B cell (primary cell): ENCODE results near the gene HOATZ. TPM values are rescaled to one million over a fixed set of nuclear protein-coding genes. Genes with fewer than 3 reads are reported as not detected.

Experiments used
- ATAC-seq: fragments of 200-7000 bp; cut with Tn5 transposase; one replicate; pipeline ENCODE4 v1.10.0; 2021; ENCODE audit warnings: low read depth, mild to moderate bottlenecking, moderate number of reproducible peaks, moderate library complexity
- CTCF ChIA-PET: fragments of 350-600 bp; sonication (Branson Sonifier 250); formaldehyde crosslinking; loops from one replicate; lab custom pipeline; 2021; ENCODE audit warnings: antibody characterized with exemption, inconsistent platforms; lab: Charles Lee
- POLR2A ChIA-PET: fragments of 350-600 bp; sonication (Branson Sonifier 250); formaldehyde crosslinking; loops from one replicate; lab custom pipeline; 2021; ENCODE audit warnings: antibody characterized with exemption; lab: Charles Lee
- DNase-seq: peaks from one replicate; pipeline ENCODE4 v3.0.0; 2013
- H2AFZ ChIP-seq: 2 replicates; pipeline ENCODE4 v1.6.1; 2012; ENCODE audit warnings: mild to moderate bottlenecking, low read depth, low read length; ENCODE audit not compliant: insufficient read depth, poor library complexity, severe bottlenecking
- H3K27ac ChIP-seq, 2 donors: 1 replicate in 1 of 2; 2 replicates in 1 of 2; pipeline ENCODE4 v1.5.1; 2012 to 2013; ENCODE audit warnings: low read length in 2 of 2, mild to moderate bottlenecking in 2 of 2, moderate library complexity in 1 of 2
- H3K27me3 ChIP-seq, 4 experiments: fragments of 200-600 bp in 1 of 4; sonication (generic) in 1 of 4; replicated peaks in 1 of 4; 1 replicate in 2 of 4; 2 replicates in 2 of 4; pipeline versions ENCODE4 v1.6.1 to v1.7.0; 2013 to 2016; ENCODE audit warnings: low read length in 3 of 4, mild to moderate bottlenecking in 2 of 4, mixed read lengths in 1 of 4, moderate library complexity in 1 of 4; ENCODE audit not compliant: insufficient read depth in 4 of 4, control insufficient read depth in 3 of 4; ENCODE audit errors: control extremely low read depth in 1 of 4
- H3K36me3 ChIP-seq, 2 experiments: replicated peaks in 1 of 2; 1 replicate in 1 of 2; 2 replicates in 1 of 2; pipeline versions ENCODE4 v1.6.1 to v1.7.1; 2013; ENCODE audit warnings: low read length in 1 of 2; ENCODE audit not compliant: insufficient read depth in 2 of 2, control insufficient read depth in 1 of 2; ENCODE audit errors: control extremely low read depth in 1 of 2, extremely low read depth in 1 of 2
- H3K4me1 ChIP-seq, 2 donors: fragments of 200-600 bp in 1 of 2; sonication (generic) in 1 of 2; 1 replicate in 1 of 2; 2 replicates in 1 of 2; pipeline versions ENCODE4 v1.5.1 to v1.6.1; 2013 to 2017; ENCODE audit warnings: low read length in 2 of 2; ENCODE audit not compliant: control insufficient read depth in 2 of 2, insufficient read depth in 2 of 2
- H3K4me2 ChIP-seq: replicated peaks from 2 replicates; pipeline ENCODE3; 2012; ENCODE audit warnings: mild to moderate bottlenecking, low read depth, low read length; ENCODE audit not compliant: poor library complexity, severe bottlenecking
- H3K4me3 ChIP-seq, 5 experiments: fragments of 200-600 bp in 1 of 5; sonication (generic) in 1 of 5; 1 replicate in 3 of 5; 2 replicates in 2 of 5; pipeline versions ENCODE4 v1.5.1 to v1.7.0; 2011 to 2016; ENCODE audit warnings: low read length in 4 of 5, mild to moderate bottlenecking in 4 of 5, low read depth in 2 of 5, control low read depth in 1 of 5, moderate library complexity in 1 of 5; ENCODE audit not compliant: insufficient read depth in 1 of 5; ENCODE audit errors: control extremely low read depth in 1 of 5, extremely low read depth in 1 of 5
- H3K79me2 ChIP-seq: fragments of 200-600 bp; sonication (generic); one replicate; pipeline ENCODE4 v1.6.0; 2016; ENCODE audit warnings: low read length; ENCODE audit not compliant: control insufficient read depth, insufficient read depth
- H3K9ac ChIP-seq: fragments of 200-600 bp; sonication (generic); 2 replicates; pipeline ENCODE4 v1.6.1; 2017; ENCODE audit warnings: mild to moderate bottlenecking, low read length, moderate library complexity
- H3K9me3 ChIP-seq, 3 donors: one replicate each; pipeline versions ENCODE4 v1.6.1 to v1.7.1; 2013; ENCODE audit warnings: low read length in 2 of 3; ENCODE audit not compliant: control insufficient read depth in 2 of 3, insufficient read depth in 1 of 3; ENCODE audit errors: control extremely low read depth in 1 of 3
- H4K20me1 ChIP-seq: 2 replicates; pipeline ENCODE4 v1.6.0; 2012; ENCODE audit warnings: mild to moderate bottlenecking, low read length; ENCODE audit not compliant: insufficient read depth, control insufficient read depth, poor library complexity, severe bottlenecking
- H3K27ac Mint-ChIP-seq: one replicate; pipeline ENCODE4 v1.8.0; 2021; ENCODE audit warnings: mixed read lengths
- H3K27me3 Mint-ChIP-seq: one replicate; pipeline ENCODE4 v1.8.0; 2021; ENCODE audit warnings: mixed read lengths
- H3K4me1 Mint-ChIP-seq: one replicate; pipeline ENCODE4 v1.8.0; 2021; ENCODE audit warnings: mixed read lengths
- H3K4me3 Mint-ChIP-seq: one replicate; pipeline ENCODE4 v1.8.0; 2021; ENCODE audit warnings: mixed read lengths
- H3K9me3 Mint-ChIP-seq: one replicate; pipeline ENCODE4 v1.8.0; 2022; ENCODE audit warnings: mixed read lengths; ENCODE audit not compliant: insufficient read depth
- CTCF ChIP-seq: fragments of 200-600 bp; IDR thresholded peaks from one replicate; pipeline ENCODE4 v1.8.0; 2022; ENCODE audit warnings: antibody characterized with exemption, mild to moderate bottlenecking
- EZH2 ChIP-seq: IDR thresholded peaks from 2 replicates; pipeline ENCODE4 v1.6.1; 2012; ENCODE audit warnings: borderline replicate concordance, low read depth, mild to moderate bottlenecking, moderate library complexity, low read length; ENCODE audit not compliant: insufficient read depth, poor library complexity, severe bottlenecking
- WGBS: methylation state at CpG from one replicate; pipeline ENCODE4 v1.1.5; 2013; ENCODE audit warnings: missing lambda C conversion rate; ENCODE audit not compliant: insufficient coverage; 5-methylcytosine and 5-hydroxymethylcytosine counted together
- intact Hi-C: fragments of 100-400 bp; cut with micrococcal nuclease; formaldehyde crosslinking; loops from one replicate; pipeline ENCODE4 v1.10.0; 2022
- polyA plus RNA-seq: library from polyadenylated mRNA; depleted of rRNA; stranded (reverse); fragments of >200 nt; gene quantifications from 2 replicates; pipeline ENCODE4 v1.2.3, GENCODE V29; 2012
- total RNA-seq, 2 donors: library from RNA; stranded (reverse); fragments of 120-200 nt in 1 of 2; gene quantifications; 1 replicate in 1 of 2; 2 replicates in 1 of 2; pipeline versions ENCODE4 v1.2.3 to v1.2.4, GENCODE V29; 2013 to 2022

HOATZ gene
- total and polyA plus RNA-seq, 2 donors (not counting 1 experiment from before 2014, with no cell fraction given): not detected

GRCh38 chr11:111585371-111585770, 70.8 kb downstream of the HOATZ start:
- Mint-ChIP-seq H3K4me1 (peaks cover 5% of the 10 kb centered on the region), H3K27me3 (no peaks in the 10 kb centered on the region), H3K9me3 (no peaks in the 10 kb centered on the region), H3K4me3 (no peak overlapping the region), H3K27ac (no peak overlapping the region)
- Histone ChIP-seq H3K4me1 (no peaks in the 10 kb centered on the region), H4K20me1 (no peaks in the 10 kb centered on the region), H3K4me3 (no peak overlapping the region), H3K27ac (no peak overlapping the region), H2AFZ (no peak overlapping the region), H3K4me2 (no peak overlapping the region), H3K27me3 (no peaks in the 10 kb centered on the region), H3K9me3 (no peaks in the 10 kb centered on the region), H3K9ac (no peak overlapping the region), H3K79me2 (no peaks in the 10 kb centered on the region), H3K36me3 (no peaks in the 10 kb centered on the region)
- WGBS: 50% methylated on average over 2 of the region's 2 CpGs
- intact Hi-C loops: no loop called here
- no peak for TF ChIP-seq EZH2
- TF ChIP-seq CTCF: no peak
- ChIA-PET POLR2A (no interaction called here), CTCF (interaction anchor here (1.0 to 7.5 kb wide), 6 partner anchors 14 to 259 kb away, joined by 3 to 151 read pairs (median 11); no protein-coding TSS in a partner anchor)
- DNase-seq (no peak), ATAC-seq (no peak)

GRCh38 chr11:111586388-111586831, 71.8 kb downstream of the HOATZ start:
- no peaks in the 10 kb centered on the region for H3K27me3 Mint-ChIP-seq
- TF ChIP-seq EZH2 (no peak), CTCF (peak; percentile 85)
- no peaks in the 10 kb centered on the region for H3K36me3 ChIP-seq
- ATAC-seq (peak; percentile 57), DNase-seq (peak; percentile 75)
- H3K27ac ChIP-seq: no peak overlapping the region
- H3K27me3 ChIP-seq: no peaks in the 10 kb centered on the region
- no peaks in the 10 kb centered on the region for H3K79me2 ChIP-seq
- H3K4me2 ChIP-seq: no peak overlapping the region
- no peaks in the 10 kb centered on the region for H4K20me1 ChIP-seq
- no peak overlapping the region for H3K4me3 ChIP-seq
- no peaks in the 10 kb centered on the region for H3K9me3 Mint-ChIP-seq
- ChIA-PET CTCF (interaction anchor here (0.8 to 7.5 kb wide), 26 partner anchors 11 to 1151 kb away, joined by 3 to 151 read pairs (median 5); partner anchors contain the start of genes ALG9 and PPP2R1B), POLR2A (no interaction called here)
- intact Hi-C loops: loop anchor here (1.0 to 2.0 kb wide), 4 partner anchors 16 to 255 kb away; partner anchors contain the start of gene SIK2
- H3K4me1 Mint-ChIP-seq: peaks cover 5% of the 10 kb centered on the region
- no peak overlapping the region for H3K4me3 Mint-ChIP-seq
- H3K9ac ChIP-seq: no peak overlapping the region
- WGBS: no CpG with 5 or more reads among the region's 1 CpG
- no peaks in the 10 kb centered on the region for H3K9me3 ChIP-seq
- H2AFZ ChIP-seq: no peak overlapping the region
- no peaks in the 10 kb centered on the region for H3K4me1 ChIP-seq
- no peak overlapping the region for H3K27ac Mint-ChIP-seq
